Stimulated activated CD4-positive, alpha-beta T cell treated with anti-CD3 and anti-CD28 coated beads, Interleukin-1b, Interleukin-23, amount 100 ng/mL, for 24 hours (primary cell): ENCODE data around the gene BPIFA3.

Experiments used
- DNase-seq, 4 experiments: peaks; one replicate each; pipeline ENCODE4 v3.0.0-alpha.2; 2020; ENCODE audit warnings: low read depth in 4 of 4, low spot score in 1 of 4

The BPIFA3 gene

DNA sequence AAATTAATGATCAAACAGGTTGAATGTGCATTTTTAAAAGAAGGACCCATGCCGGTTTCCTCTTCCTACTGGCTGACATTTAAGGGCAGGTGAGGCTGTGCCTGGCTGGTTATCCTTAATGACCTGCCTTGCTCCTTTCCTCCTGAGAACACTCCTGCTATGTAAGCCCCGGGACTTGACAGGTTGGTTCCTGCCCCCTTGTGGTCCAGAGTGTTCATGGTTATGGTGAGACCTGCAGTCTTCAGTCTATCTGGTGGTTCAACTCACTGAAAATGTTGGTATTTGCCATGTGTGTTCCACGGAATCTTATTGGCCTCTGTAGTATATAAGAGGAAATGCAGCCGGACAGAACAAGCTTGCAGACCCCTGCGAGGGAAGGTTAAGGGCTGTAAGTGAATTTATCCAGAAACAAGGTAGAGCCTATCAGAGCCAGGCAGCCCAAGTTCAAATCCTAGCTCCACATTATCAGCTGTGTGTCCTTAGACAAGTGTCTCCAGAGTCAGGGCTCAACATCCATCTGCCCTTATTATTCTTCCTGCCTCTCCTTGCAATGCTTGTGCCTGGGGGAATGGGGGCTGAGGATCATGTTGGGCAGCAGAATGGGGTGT is 5.2 kb upstream of the BPIFA3 start:
- DNase-seq = peak in 1 of 4 experiments; percentile 2

DNA sequence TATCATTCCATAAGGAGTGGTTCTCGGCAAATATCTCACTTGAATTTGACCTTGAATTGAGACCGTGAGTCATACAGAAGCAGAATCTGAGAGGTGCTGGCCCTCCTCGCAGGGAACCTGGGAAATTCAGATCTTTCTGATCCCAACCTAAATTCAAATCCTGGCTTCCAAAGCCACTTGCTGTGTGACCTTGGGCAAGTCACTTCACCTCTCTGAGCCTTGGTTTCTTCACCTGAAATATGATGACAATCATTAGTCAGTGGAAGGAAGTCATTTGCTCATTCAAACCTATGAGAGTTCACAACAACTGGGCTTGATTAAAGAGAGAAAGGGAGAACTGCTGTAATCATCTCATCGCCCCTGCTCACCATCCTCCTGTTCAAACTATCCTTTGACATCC is 7.2 kb downstream of the BPIFA3 start:
- DNase-seq = no peak

DNA sequence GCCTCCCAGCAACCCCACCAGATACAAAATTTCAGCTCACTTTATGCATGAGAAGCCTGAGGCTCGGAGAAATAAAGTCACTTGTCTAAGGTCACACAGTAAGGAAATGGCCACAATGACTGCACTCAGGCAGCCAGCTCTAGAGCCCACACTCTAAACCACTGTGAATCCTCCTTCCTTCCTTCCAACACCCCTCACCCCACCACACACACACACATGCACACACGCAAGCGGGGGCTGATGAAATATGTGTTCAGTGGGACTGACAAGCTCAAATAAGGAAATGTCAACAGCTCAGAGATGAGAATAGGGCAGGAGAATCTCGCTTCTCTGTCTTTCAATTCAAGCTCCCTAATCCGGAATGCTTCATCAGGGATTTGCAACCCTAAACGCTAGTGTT is 12.7 kb downstream of the BPIFA3 start:
- no peak for DNase-seq

DNA sequence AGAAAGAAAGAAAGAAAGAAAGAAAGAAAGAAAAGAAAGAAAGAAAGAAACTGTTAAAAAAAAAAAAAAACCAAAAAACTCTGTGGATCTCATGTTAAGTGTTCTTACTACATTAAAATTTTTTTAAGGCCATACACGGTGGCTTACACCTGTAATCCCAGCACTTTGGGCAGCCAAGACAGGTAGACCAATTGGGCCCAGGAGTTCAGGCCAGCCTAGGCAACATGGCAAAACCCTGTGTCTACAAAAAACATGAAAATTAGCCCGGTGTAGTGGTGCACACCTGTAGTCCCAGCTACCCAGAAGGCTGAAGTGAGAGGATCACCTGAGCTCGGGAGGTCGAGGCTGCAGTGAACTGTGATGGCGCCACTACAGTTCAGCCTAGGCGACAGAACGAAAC is 14.1 kb downstream of the BPIFA3 start:
- DNase-seq = no peak

DNA sequence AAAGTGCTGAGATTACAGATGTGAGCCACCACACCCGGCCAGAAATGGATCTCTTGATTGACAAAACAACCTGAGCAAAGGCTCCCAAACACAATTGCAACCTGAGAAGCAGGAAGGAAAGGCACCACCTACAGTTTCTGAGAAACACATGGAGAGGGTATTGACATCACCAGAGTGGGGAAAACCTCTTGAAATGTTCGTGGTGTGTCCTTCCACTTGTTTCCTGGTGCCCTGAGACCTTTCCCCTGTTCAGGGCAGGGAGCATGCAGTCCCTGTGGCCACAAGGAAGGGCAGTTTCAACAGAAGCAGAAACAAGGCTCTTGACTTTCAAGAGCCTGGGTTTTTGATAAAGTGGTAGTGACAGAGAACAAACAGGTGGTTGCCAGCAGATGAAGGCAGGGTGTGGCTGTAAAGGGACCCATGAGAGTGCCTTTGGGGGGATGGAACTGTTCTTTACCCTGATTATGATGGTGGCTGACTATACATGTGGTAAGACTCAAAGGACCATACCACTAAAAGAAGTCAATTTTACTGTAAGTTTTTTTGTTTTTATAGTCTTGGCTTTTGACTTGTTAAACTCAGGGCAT is 15.4 kb downstream of the BPIFA3 start:
- DNase-seq = no peak

DNA sequence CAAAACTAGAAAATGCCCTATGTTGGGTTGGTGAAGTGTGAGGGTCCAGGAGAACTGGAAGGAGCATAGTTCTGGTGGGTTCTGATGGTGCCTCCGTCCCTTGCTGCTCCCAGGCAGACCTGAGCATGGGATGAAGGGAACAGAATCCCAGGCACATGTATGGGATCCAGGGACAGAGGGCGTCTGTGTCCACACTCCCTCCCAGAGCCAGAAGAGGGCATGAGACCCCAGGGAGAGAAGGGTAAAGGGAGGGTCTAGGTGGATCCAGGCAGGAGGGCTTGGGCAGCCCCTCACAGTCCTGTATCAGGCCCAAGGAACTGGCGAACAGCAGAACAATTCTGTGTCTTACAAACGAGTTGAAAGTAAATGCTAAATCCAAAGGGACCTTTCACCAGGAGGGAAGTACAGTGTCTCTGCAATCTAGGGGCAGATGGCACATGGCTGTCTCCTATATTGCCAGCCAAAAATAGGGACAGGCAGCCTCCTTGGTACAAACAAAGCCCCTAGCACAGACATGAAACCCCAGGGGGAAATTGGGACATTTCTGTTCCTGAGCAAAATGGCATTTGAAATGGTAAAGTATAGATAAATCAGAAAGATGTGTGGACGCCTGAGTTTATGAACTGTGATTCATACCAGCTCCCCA is 16.1 kb downstream of the BPIFA3 start:
- no peak for DNase-seq

DNA sequence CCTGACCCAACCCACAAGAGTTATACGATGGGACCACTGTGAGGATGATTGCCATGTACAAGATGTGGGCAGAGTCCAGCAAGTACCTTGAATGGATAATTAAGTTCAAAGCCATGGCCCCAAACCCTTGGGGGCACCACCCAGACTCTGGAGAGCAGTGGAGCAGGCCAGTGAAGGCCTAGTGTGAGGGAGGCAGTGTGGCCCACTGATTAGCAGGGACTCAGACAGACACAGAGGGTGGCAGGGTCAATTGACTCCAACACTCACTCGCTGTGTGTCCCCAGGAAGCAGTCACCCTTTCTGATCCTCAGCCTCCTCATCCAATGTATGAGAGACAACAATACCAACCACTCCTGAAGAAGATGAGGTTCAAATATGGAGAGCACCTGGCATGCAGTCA is 16.9 kb downstream of the BPIFA3 start:
- no peak for DNase-seq

DNA sequence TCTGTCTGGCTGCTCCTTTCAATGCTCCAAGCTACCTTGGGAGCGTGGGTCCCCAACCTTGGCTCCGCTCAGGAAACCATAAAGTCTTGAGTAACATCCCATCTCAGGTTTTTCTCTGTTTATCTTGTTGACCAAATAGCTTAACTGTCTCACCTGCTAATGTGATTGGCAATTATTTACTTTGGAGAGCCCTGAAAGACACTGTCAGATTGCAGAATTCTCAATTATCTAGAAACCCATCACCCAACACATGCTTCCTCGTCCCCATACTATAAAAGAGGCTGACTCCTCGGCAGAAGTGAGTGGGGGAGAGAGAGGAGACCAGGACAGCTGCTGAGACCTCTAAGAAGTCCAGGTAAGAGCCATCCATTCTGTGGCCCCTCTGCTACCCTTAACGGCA is 18.5 kb downstream of the BPIFA3 start, which contains the start of gene BPIFA1:
Gene BPIFA1, plus strand, starts transcription at position 301 of the 400 bp plus-strand sequence. CDS start 1,716 bp downstream, outside the sequence.
- no peak for DNase-seq

DNA sequence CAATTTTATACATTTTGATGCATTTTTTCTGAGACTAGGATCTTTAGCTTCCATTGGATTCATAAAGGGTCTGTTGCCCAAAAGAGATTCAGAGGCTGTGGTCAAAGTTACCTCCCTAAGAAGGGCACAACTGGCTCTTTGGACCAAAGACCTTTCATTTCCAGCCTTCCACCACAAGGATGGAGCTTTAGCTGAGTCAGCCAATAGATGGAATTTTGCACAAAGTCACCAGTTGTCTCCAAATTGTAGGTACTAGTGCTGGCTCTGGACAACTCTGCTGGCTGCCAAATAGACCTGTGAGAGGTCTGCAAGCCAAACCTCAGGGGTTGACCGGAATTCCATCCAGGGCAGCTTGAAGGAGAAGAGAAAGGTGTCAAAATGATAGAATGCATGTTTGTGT is 19.2 kb downstream of the BPIFA3 start:
- DNase-seq = no peak

DNA sequence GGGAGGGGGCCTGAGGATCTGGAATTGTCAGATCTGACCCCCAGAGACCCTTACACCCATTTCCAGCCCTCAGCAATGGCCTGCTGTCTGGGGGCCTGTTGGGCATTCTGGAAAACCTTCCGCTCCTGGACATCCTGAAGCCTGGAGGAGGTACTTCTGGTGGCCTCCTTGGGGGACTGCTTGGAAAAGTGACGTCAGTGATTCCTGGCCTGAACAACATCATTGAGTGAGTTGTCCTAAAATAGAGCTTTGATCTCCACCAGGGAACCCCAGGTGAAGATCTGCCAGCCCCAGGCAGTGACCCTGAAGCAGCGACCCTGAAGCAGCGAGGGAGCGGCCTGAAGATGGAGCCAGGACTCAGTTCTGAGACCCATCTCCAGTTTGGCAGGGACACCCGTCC is 20.8 kb downstream of the BPIFA3 start:
- DNase-seq = no peak

DNA sequence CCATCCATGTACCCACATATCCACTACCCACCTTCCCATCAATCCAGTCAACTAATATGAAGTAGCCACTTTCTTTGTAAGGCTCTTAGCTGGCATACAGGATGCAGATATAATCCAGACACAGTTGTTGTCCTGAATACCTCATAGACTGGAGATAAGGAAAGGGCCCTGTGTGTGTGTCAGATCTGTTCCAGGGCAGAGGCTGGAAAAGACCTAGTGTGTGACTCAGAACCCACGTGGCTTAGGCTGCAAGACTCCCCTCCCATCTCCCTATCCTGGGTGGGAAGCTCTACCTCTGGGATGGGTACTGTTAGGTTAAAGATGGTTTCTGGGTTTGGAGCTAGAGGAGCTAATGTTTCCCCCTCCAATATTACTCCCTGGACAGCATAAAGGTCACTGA is 22.3 kb downstream of the BPIFA3 start:
- no peak for DNase-seq

DNA sequence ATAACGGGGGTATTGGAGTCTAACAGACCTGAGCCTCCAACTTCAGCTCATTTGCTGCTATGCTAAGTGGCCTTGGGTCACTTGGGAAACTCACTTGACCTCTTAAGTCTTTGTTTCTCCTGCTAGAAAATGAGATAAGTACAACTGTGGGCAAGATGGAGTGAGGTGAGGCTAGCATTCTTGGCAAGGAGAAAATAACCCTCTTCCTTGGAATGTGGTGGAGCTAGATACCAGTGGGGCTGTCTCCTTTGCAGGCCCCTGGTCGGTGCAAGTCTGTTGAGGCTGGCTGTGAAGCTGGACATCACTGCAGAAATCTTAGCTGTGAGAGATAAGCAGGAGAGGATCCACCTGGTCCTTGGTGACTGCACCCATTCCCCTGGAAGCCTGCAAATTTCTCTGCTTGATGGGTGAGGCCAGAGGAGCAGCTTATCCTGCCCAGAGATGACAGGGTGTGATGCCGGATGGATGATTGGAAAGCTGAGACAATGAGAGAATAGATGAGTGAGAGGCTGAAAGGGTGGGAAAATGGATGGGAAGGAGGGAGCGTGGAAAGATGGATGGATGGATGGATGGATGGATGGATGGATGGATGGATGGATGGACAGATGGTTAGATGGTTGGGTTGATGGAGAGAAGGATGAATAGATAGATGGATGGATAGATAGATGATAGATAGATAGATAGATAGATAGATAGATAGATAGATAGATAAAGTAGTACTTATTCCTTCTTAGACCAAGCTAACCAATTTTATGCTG is 23.0 kb downstream of the BPIFA3 start:
- DNase-seq = no peak

DNA sequence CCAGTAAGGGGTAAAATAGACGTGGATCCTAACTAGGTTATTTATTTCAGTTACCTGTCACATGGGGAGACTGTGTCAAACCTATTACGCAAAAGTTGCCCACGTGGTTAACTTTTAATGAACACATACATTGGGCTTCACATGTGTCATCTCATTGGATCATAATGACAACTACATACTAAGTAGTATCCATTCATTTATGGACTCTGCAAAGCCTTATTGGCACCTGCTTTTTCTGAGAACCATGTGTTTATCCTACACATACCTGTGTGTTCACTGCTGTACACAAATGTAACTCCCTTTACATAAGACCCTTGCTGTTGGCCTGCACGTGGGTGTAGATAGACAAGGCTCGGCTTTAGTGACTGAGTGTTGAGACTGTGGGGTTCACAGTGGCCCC is 23.8 kb downstream of the BPIFA3 start:
- no peak for DNase-seq

DNA sequence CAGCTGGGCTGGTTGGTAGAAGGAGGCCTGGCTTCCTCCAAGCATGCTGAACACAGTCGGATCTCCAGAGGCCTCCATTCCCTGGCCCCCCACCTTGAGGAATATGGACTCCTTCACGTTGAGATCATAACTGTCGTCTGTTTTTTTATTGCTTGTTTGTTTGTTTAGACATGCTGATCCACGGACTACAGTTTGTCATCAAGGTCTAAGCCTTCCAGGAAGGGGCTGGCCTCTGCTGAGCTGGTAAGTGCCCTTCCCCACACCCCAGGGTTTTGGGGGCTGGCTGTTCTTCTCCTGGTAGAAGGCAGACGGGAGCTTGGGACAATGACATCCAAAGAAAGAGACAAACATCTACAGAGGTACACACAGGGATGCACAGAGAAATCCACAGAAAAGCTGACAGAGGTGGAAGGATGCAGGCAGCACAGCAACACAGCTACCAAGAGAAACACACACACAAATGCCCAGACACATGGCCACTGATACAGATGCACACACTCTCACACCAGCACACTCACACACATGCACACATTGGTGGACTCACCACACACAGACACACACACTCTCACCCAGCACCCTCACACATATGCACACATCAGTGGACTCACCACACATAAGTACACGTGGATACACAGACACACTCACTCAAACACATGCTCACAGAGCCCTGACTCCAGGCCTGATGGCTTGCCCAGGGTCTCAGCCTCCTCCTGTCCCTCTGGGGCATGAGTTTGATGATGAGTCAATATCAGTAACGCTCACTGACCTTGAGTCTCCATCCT is 25.4 kb downstream of the BPIFA3 start:
- no peak for DNase-seq

DNA sequence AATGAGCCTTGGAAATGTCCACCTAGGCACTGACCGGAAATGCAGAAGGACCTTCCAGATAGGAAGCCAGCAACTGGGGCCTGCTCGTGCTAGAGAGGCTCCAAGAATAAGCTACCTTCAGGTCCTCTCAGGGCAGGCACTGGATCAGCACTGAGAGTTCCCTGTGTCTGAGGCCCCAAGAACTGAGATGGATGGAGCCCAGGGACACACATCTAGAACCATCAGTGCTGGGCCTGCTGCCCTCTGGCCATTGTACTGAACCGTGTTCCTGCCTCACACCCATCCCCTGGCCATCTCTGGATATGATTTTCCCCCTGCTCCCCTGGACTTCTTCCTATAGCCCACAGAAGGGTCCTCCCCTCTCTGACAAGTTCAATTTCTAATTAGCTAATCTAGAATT is 28.9 kb downstream of the BPIFA3 start:
- no peak for DNase-seq

DNA sequence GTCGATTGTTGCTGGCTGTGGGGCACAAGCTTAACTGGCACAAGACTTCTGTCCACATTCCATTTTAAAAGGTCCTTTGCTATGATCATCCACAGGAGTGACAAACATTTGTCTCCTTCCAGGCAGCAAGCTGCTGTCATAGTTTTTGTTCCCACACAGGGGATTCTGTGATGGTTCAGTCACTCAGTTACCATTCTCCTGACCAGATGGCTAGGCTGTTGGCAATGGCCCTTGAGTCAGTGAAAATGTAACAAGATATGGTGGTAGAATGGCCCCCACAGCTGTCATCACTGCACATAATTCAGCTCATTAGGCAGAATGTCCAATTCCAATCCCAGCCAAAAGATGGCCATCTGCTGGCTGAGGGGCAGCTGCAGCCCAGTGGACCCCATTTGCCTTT is 32.3 kb downstream of the BPIFA3 start:
- DNase-seq = no peak

DNA sequence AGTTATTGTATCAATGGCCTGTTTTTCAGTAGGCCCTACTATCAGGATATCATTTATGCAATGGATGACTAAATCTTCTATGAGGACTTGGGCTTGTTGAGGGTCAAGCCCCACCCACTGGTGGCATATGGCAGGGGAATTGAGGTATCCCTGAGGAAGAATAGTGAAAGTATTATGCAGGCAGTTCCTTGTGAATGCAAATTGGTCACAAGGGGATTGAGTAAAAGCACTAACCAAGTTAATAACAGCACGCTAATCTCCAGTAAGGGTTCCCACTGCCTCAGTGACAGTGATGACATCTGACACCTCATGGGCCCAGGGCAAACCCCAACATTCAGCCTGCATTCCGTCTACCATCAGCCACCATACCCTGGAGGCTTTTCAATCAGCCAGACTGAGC is 33.5 kb downstream of the BPIFA3 start:
- DNase-seq = no peak

DNA sequence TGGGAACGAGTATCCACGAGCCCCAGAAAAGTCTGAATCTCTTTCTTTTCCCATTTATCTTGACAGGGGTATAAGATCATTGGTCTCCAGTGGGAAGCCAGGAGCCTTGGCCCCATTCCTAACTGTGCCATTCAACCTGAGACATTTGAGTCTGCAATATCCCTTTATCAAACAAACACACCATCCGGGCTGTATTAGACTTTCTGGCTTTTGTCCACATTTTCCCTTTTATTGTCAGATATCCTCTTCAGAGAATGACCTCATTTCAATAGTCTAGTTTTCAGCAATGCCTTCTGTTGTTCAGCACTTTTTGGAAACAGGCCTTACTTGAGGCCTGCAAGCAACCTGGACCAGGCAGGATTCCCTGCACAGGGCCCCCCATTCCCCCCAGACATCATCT is 34.3 kb downstream of the BPIFA3 start:
- no peak for DNase-seq

DNA sequence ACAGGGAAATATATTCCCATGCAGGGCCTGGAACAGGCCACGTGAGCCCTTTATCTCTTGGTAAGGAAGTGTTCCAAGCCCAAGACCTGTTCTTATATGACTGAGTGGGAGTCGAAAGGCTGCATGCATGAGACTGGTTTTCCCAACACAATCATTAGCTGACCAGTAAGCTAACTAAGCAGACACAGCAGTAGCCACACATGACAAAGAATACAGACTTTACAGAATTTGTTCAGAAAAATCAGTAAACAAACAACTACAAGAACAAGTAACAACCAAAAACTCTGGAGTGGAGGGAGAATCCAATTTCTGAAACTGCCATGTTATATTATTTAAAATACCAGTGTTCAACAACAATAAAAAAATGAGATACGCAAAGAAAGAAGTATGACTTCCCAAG is 35.3 kb downstream of the BPIFA3 start:
- DNase-seq = no peak

DNA sequence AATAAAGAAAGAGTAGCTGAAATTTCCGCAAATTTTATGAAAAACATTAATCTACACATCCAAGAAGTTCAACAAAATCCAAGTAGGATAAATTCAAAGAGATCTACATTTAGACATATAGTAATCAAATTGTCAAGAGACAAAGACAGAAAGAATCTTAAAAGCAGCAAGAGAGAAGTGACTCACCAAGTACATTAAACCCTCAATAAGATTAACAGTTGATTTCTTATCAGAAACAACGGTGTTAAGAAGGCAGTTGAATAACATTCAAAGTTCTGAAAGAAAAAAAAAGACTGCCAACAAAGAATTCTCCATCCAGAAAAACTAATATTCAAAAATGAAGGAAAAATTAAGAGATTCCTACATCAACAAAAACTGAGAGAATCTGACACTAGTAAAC is 37.9 kb downstream of the BPIFA3 start:
- DNase-seq = no peak

DNA sequence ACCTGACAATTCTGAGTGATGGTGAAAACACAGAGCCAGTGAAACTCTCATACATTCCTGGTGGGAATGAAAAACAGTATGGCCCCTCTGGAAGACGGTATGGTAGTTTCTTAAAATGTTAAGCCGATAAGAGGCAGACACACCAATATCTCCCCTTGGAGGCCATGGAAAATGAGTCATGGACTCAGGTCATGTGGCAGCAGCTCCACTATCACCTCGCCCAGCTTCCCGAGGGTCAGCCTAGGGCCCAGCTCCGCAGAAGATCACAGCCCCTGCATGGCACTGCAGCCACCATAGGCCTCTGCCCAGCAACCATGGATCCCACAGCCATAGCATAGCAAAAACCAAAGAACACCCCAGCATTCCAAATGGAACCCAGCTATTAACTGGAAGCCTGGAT is 40.1 kb downstream of the BPIFA3 start:
- no peak for DNase-seq
